ENCODE results near the gene CENPN. TPM values are rescaled to one million over a fixed set of nuclear protein-coding genes. Genes with fewer than 3 reads are reported as not detected.

The CENPN gene
- total and polyA plus RNA-seq, 10 of the 15 experiments (the other 5 are each of a cell fraction or from before 2014, with no cell fraction given), result 39.8 to 143 (median 66.8) TPM

- H3K27ac ChIP-seq (ENCODE audit: control insufficient read depth, insufficient read depth), result no peak overlapping the region
- 97% methylated on average over 1 of the region's 1 CpG for WGBS (ENCODE audit: insufficient coverage, insufficient replicate concordance, low lambda C conversion rate, missing lambda C conversion rate)
- BruUV-seq (replicated peaks), result no TSS peak
- SMC1A ChIA-PET (ENCODE audit: uncharacterized antibody, unreplicated experiment), result interaction anchor here (1.0 kb wide), 1 partner anchor 9 kb away, joined by 3 read pairs; no protein-coding TSS in a partner anchor
- H3K9me3 ChIP-seq (replicated peaks; ENCODE audit: control insufficient read depth, insufficient read depth, low read length), result no peaks in the 10 kb centered on the region
- DNase-seq (ENCODE audit: low read depth, low spot score), result no peak
- CTCF ChIA-PET, result interaction anchor here (1.0 kb wide), 1 partner anchor 8 kb away, joined by 4 read pairs; no protein-coding TSS in a partner anchor
- no peaks in the 10 kb centered on the region for H4K20me1 ChIP-seq (ENCODE audit: control insufficient read depth, insufficient read depth)
- no peak for FAIRE-seq
- in situ Hi-C loops (cut with MboI), result no loop called here
- H3K4me1 ChIP-seq (ENCODE audit: control insufficient read depth, insufficient read depth, low read length), result 0 out of 2 replicates have a peak, but pooled peaks cover 1% of the 10 kb centered on the region
- no peak overlapping the region for H3K9ac ChIP-seq (ENCODE audit: control insufficient read depth, insufficient read depth, low read length)
- ATAC-seq, result no peak
- no peak overlapping the region for H3K4me3 ChIP-seq
- no peaks in the 10 kb centered on the region for H3K27me3 ChIP-seq (replicated peaks in 1 of 2; ENCODE audit: control insufficient read depth in 2 of 2, insufficient read depth in 2 of 2, low read length in 1 of 2)
- TF ChIP-seq YBX1 (IDR thresholded peaks at IDR 0.05) (no peak), NR2C2 (IDR thresholded peaks at IDR 0.05; ENCODE audit: borderline replicate concordance, control insufficient read depth, insufficient read length, low read depth) (no peak), TBL1XR1 (IDR thresholded peaks at IDR 0.05; ENCODE audit: low read depth, low read length) (no peak), PML (IDR thresholded peaks at IDR 0.05; ENCODE audit: low read length) (no peak), RBBP5 (conservative IDR thresholded peaks at IDR 0.05) (no peak), ATF3 (IDR thresholded peaks at IDR 0.05; ENCODE audit: borderline replicate concordance, extremely low read depth, low read depth, low read length) (no peak), ZSCAN29 (IDR thresholded peaks at IDR 0.05) (no peak), STAT1 (conservative IDR thresholded peaks at IDR 0.05) (no peak), NR2F1 (conservative IDR thresholded peaks at IDR 0.05) (no peak), ZNF274 (IDR thresholded peaks at IDR 0.05; ENCODE audit: insufficient read depth, insufficient read length) (no peak), SMAD5 (IDR thresholded peaks at IDR 0.05; ENCODE audit: low read depth) (no peak), HDGF (IDR thresholded peaks at IDR 0.05) (no peak), CEBPZ (IDR thresholded peaks at IDR 0.05; ENCODE audit: low read depth, low read length) (no peak), RUNX3 (IDR thresholded peaks at IDR 0.05; ENCODE audit: low read length) (no peak), BACH1 (IDR thresholded peaks at IDR 0.05; ENCODE audit: borderline replicate concordance) (no peak), KAT2A (conservative IDR thresholded peaks at IDR 0.05; ENCODE audit: control insufficient read depth, low read depth, low read length) (no peak), IKZF2 (IDR thresholded peaks at IDR 0.05) (no peak), POLR2AphosphoS2 (IDR thresholded peaks at IDR 0.05; ENCODE audit: low read depth, low read length) (no peak), CEBPB (IDR thresholded peaks at IDR 0.05; ENCODE audit: borderline replicate concordance in 1 of 2, low read depth in 2 of 2, low read length in 2 of 2) (no peak)
- H3K79me2 ChIP-seq (ENCODE audit: control insufficient read depth, insufficient read depth, low read length), result no peaks in the 10 kb centered on the region
- no peak overlapping the region for H3K4me2 ChIP-seq (ENCODE audit: control insufficient read depth, insufficient read depth)
- POLR2A ChIA-PET, result no interaction called here
- intact Hi-C loops (cut with micrococcal nuclease; ENCODE audit: unreplicated experiment), result no loop called here
- RAD21 ChIA-PET (ENCODE audit: unreplicated experiment), result no interaction called here
- H3K36me3 ChIP-seq (ENCODE audit: control insufficient read depth in 2 of 2, insufficient read depth in 2 of 2, low read length in 1 of 2), result peaks cover 4 to 13% of the 10 kb centered on the region in 2 experiments; a peak in 3 of 4 replicates
- no peak overlapping the region for H2AFZ ChIP-seq (ENCODE audit: control insufficient read depth, low read depth, low read length)
Observed at GRCh38 chr16:80976946-80977345, 30.1 kb upstream of the CENPN start.

Data from GM12878 (cell line).